GM23338 (cell line): Measurements from ENCODE around the gene CACNA1D. TPM values are rescaled to one million over a fixed set of nuclear protein-coding genes. Genes with fewer than 3 reads are reported as not detected.

Experiments used
- ATAC-seq: fragments of 200-7000 bp; cut with Tn5 transposase; 3 replicates; pipeline ENCODE4 v1.9.1; 2020
- DNase-seq: peaks from one replicate; pipeline ENCODE4 v3.0.0-alpha.2; 2015; ENCODE audit warnings: low spot score
- H2AFZ ChIP-seq: fragments of 200-600 bp; sonication (generic); 2 replicates; pipeline ENCODE4 v1.8.0; 2016; ENCODE audit warnings: antibody characterized with exemption, mild to moderate bottlenecking, moderate library complexity
- H3F3A ChIP-seq: fragments of 200-600 bp; sonication (generic); replicated peaks from 2 replicates; pipeline ENCODE4 v1.8.0; 2017; ENCODE audit warnings: antibody characterized with exemption, mixed run types, low read depth
- H3K27ac ChIP-seq: fragments of 200-600 bp; sonication (generic); 2 replicates; pipeline ENCODE4 v1.6.1; 2016; ENCODE audit warnings: low read depth
- H3K27me3 ChIP-seq: fragments of 200-600 bp; sonication (generic); 2 replicates; pipeline ENCODE4 v1.8.0; 2016; ENCODE audit warnings: mild to moderate bottlenecking, mixed run types, moderate library complexity; ENCODE audit not compliant: insufficient read depth
- H3K36me3 ChIP-seq: fragments of 200-600 bp; sonication (generic); 2 replicates; pipeline ENCODE4 v1.8.0; 2016; ENCODE audit warnings: mild to moderate bottlenecking; ENCODE audit not compliant: insufficient read depth
- H3K4me1 ChIP-seq: fragments of 200-600 bp; sonication (generic); 2 replicates; pipeline ENCODE4 v1.8.0; 2016; ENCODE audit warnings: mild to moderate bottlenecking, moderate library complexity; ENCODE audit not compliant: insufficient read depth
- H3K4me2 ChIP-seq: fragments of 200-600 bp; sonication (generic); 2 replicates; pipeline ENCODE4 v1.7.1; 2017; ENCODE audit warnings: mixed run types
- H3K4me3 ChIP-seq: fragments of 200-600 bp; sonication (generic); 2 replicates; pipeline ENCODE4 v1.6.1; 2016; ENCODE audit warnings: mixed run types
- H3K79me2 ChIP-seq: fragments of 200-600 bp; sonication (generic); replicated peaks from 2 replicates; pipeline ENCODE4 v1.8.0; 2017; ENCODE audit warnings: mild to moderate bottlenecking; ENCODE audit not compliant: insufficient read depth
- H3K9me2 ChIP-seq: fragments of 200-600 bp; sonication (generic); 2 replicates; pipeline ENCODE4 v1.8.0; 2017; ENCODE audit not compliant: insufficient read depth
- H4K20me1 ChIP-seq: fragments of 200-600 bp; sonication (generic); replicated peaks from 2 replicates; pipeline ENCODE4 v1.8.0; 2017; ENCODE audit warnings: mild to moderate bottlenecking; ENCODE audit not compliant: insufficient read depth
- H3K27ac Mint-ChIP-seq: 2 replicates; pipeline ENCODE4 v1.8.0; 2020; ENCODE audit warnings: inconsistent platforms, mild to moderate bottlenecking, moderate library complexity, mixed read lengths
- H3K27me3 Mint-ChIP-seq: 3 replicates; pipeline ENCODE4 v1.8.0; 2022; ENCODE audit warnings: low read depth, mild to moderate bottlenecking, moderate library complexity, mixed read lengths, inconsistent platforms; ENCODE audit not compliant: insufficient read depth, poor library complexity
- H3K36me3 Mint-ChIP-seq: 3 replicates; pipeline ENCODE4 v1.8.0; 2021; ENCODE audit warnings: low read depth, mild to moderate bottlenecking, inconsistent platforms, moderate library complexity, mixed read lengths
- H3K4me1 Mint-ChIP-seq: 3 replicates; pipeline ENCODE4 v1.8.0; 2020; ENCODE audit warnings: mild to moderate bottlenecking, inconsistent platforms, mixed read lengths
- H3K4me3 Mint-ChIP-seq: 3 replicates; pipeline ENCODE4 v1.8.0; 2021; ENCODE audit warnings: moderate library complexity, mild to moderate bottlenecking, inconsistent platforms, mixed read lengths
- H3K9me3 Mint-ChIP-seq: 3 replicates; pipeline ENCODE4 v1.8.0; 2020; ENCODE audit warnings: moderate library complexity, mild to moderate bottlenecking, inconsistent platforms, mixed read lengths
- CREB1 ChIP-seq: fragments of 250-450 bp; sonication (Bioruptor Pico); IDR thresholded peaks from 2 replicates; pipeline ENCODE4 v1.5.0; 2020; ENCODE audit warnings: low read depth, mild to moderate bottlenecking, moderate library complexity
- CTCF ChIP-seq, 2 experiments: fragments of 200-600 bp in 1 of 2; sonication (generic) in 1 of 2; conservative IDR thresholded peaks; 2 replicates each; pipeline versions ENCODE4 v1.5.1 to v1.6.1; 2016 to 2017; ENCODE audit warnings: antibody characterized with exemption in 2 of 2, low read depth in 2 of 2, mild to moderate bottlenecking in 2 of 2, moderate library complexity in 1 of 2
- ETS1 ChIP-seq: IDR thresholded peaks from 2 replicates; pipeline ENCODE4 v1.6.1; 2016; ENCODE audit warnings: antibody characterized with exemption
- EZH2 ChIP-seq: fragments of 200-600 bp; sonication (generic); IDR thresholded peaks from one replicate; pipeline ENCODE4 v1.8.0; 2017; ENCODE audit warnings: antibody characterized with exemption, mild to moderate bottlenecking, low read depth; ENCODE audit not compliant: unreplicated experiment
- JUNB ChIP-seq: IDR thresholded peaks from one replicate; pipeline ENCODE4 v1.6.1; 2016; ENCODE audit warnings: antibody characterized with exemption; ENCODE audit not compliant: unreplicated experiment
- NANOG ChIP-seq: IDR thresholded peaks from 2 replicates; pipeline ENCODE4 v1.6.1; 2016; ENCODE audit warnings: antibody characterized with exemption, borderline replicate concordance
- REST ChIP-seq: IDR thresholded peaks from one replicate; pipeline ENCODE4 v1.6.1; 2018; ENCODE audit warnings: antibody characterized with exemption; ENCODE audit not compliant: unreplicated experiment
- ZNF114 ChIP-seq: fragments of 250-450 bp; sonication (Bioruptor Pico); IDR thresholded peaks from 2 replicates; pipeline ENCODE4 v1.5.0; 2020; ENCODE audit warnings: mild to moderate bottlenecking, moderate library complexity
- ZNF331 ChIP-seq: fragments of 250-450 bp; sonication (Bioruptor Pico); IDR thresholded peaks from 2 replicates; pipeline ENCODE4 v1.5.0; 2020; ENCODE audit warnings: low read depth, mild to moderate bottlenecking, moderate library complexity
- ZNF462 ChIP-seq: fragments of 250-450 bp; sonication (Bioruptor Pico); IDR thresholded peaks from 2 replicates; pipeline ENCODE4 v1.5.0; 2020; ENCODE audit warnings: mild to moderate bottlenecking, moderate library complexity
- polyA plus RNA-seq: library from polyadenylated mRNA; unstranded; fragments of >200 nt; fragmentation: Nextera tagmentation; extraction: Ambion mirVana; gene quantifications from 2 replicates; pipeline ENCODE4 v1.2.1, GENCODE V29; 2016
- total RNA-seq: library from RNA; depleted of rRNA; stranded (reverse); fragments of >200 nt; shearing (Covaris generic); gene quantifications from 2 replicates; pipeline ENCODE4 v1.2.3, GENCODE V29; 2014

Gene CACNA1D
- total and polyA plus RNA-seq, 2 experiments from 2014 or later, result 1.7 to 1.8 TPM

- H3K9me2 ChIP-seq, result no peaks in the 10 kb centered on the region; the same call in 1 of the 2 replicates
Measured at GRCh38 chr3:53595660-53596059, 101.2 kb downstream of the CACNA1D start.

More at GRCh38 chr3:53595660-53596059, 101.2 kb downstream of the CACNA1D start:
- H3K4me1 ChIP-seq, result no peaks in the 10 kb centered on the region
- Mint-ChIP-seq H3K4me1 (no peaks in the 10 kb centered on the region), H3K27ac (no peak overlapping the region; the same call in 1 of the 2 replicates), H3K4me3 (no peak overlapping the region), H3K9me3 (no peaks in the 10 kb centered on the region), H3K27me3 (peaks cover 2% of the 10 kb centered on the region), H3K36me3 (no peaks in the 10 kb centered on the region)
- H2AFZ ChIP-seq, result no peak overlapping the region
- H4K20me1 ChIP-seq, result no peaks in the 10 kb centered on the region
- no peaks in the 10 kb centered on the region for H3K36me3 ChIP-seq
- H3K27me3 ChIP-seq, result no peaks in the 10 kb centered on the region
- ATAC-seq, result no peak
- no peak for DNase-seq
- no peak for TF ChIP-seq EZH2
- TF ChIP-seq REST, result no peak
- no peak for TF ChIP-seq ETS1
- TF ChIP-seq CREB1 (CRISPR knock-in tag), result no peak
- TF ChIP-seq JUNB, result no peak
- no peak for TF ChIP-seq ZNF462
- no peak for TF ChIP-seq ZNF114 (CRISPR knock-in tag)
- no peak for TF ChIP-seq ZNF331
- no peak for TF ChIP-seq CTCF (conservative IDR thresholded peaks at IDR 0.05; ENCODE audit: low read depth in 2 of 2)
- TF ChIP-seq NANOG, result no peak
- no peak overlapping the region for H3K4me3 ChIP-seq
- no peaks in the 10 kb centered on the region for H3K79me2 ChIP-seq
- no peak overlapping the region for H3K27ac ChIP-seq
- H3K4me2 ChIP-seq, result no peak overlapping the region
- no peaks in the 10 kb centered on the region for H3F3A ChIP-seq
